Activated effector memory CD4-positive, alpha-beta T cell treated with anti-CD3 and anti-CD28 coated beads, Interleukin-2, amount 50 U/mL, for 16 hours (primary cell): ENCODE measurements around the gene PARS2.

ENCODE experiments used
- DNase-seq: peaks from one replicate; pipeline ENCODE4 v3.0.0-alpha.2; 2020

Gene PARS2

GRCh38 chr1:54767526-54767925 lies 3.2 kb upstream of the PARS2 start:
- DNase-seq, result no peak

GRCh38 chr1:54766726-54767125 lies 2.4 kb upstream of the PARS2 start:
- no peak for DNase-seq

- no peak for DNase-seq
Measured at GRCh38 chr1:54764922-54765561, 719 bp upstream of the PARS2 start.

GRCh38 chr1:54763816-54764132 lies 549 bp downstream of the PARS2 start:
- DNase-seq, result peak; percentile 64

GRCh38 chr1:54758678-54759348 lies 5.5 kb downstream of the PARS2 start:
- no peak for DNase-seq

GRCh38 chr1:54757833-54758232 lies 6.5 kb downstream of the PARS2 start:
- no peak for DNase-seq

- no peak for DNase-seq
Measured at GRCh38 chr1:54754486-54755285, 9.6 kb downstream of the PARS2 start.

GRCh38 chr1:54754045-54754444 lies 10.3 kb downstream of the PARS2 start:
- DNase-seq, result no peak

GRCh38 chr1:54751426-54751825 lies 12.9 kb downstream of the PARS2 start:
- no peak for DNase-seq

GRCh38 chr1:54750596-54750995 lies 13.7 kb downstream of the PARS2 start:
- DNase-seq, result peak; percentile 30

GRCh38 chr1:54748094-54748835 lies 16.1 kb downstream of the PARS2 start:
- no peak for DNase-seq

- DNase-seq, result no peak
Measured at GRCh38 chr1:54745864-54746263, 18.5 kb downstream of the PARS2 start.

GRCh38 chr1:54745274-54745673 lies 19.0 kb downstream of the PARS2 start:
- DNase-seq, result no peak

GRCh38 chr1:54744696-54745095 lies 19.6 kb downstream of the PARS2 start:
- no peak for DNase-seq

- no peak for DNase-seq
Measured at GRCh38 chr1:54743416-54744226, 20.7 kb downstream of the PARS2 start.

- DNase-seq, result no peak
Measured at GRCh38 chr1:54742282-54742681, 22.0 kb downstream of the PARS2 start.

- no peak for DNase-seq
Measured at GRCh38 chr1:54741531-54741930, 22.8 kb downstream of the PARS2 start.

GRCh38 chr1:54738244-54738643 lies 26.1 kb downstream of the PARS2 start:
- DNase-seq, result no peak

GRCh38 chr1:54736685-54737084 lies 27.6 kb downstream of the PARS2 start:
- DNase-seq, result no peak

GRCh38 chr1:54728027-54728426 lies 36.3 kb downstream of the PARS2 start:
- no peak for DNase-seq

- DNase-seq, result no peak
Measured at GRCh38 chr1:54724771-54725170, 39.6 kb downstream of the PARS2 start.

- no peak for DNase-seq
Measured at GRCh38 chr1:54723985-54724384, 40.3 kb downstream of the PARS2 start.

GRCh38 chr1:54721719-54722118 lies 42.6 kb downstream of the PARS2 start:
- no peak for DNase-seq
